Measurements from ENCODE around the gene CDC42. TPM values are rescaled to one million over a fixed set of nuclear protein-coding genes. Genes with fewer than 3 reads are reported as not detected.

The CDC42 gene
- total and polyA plus RNA-seq, 9 of the 15 experiments (the other 6 are each of a cell fraction or from before 2014, with no cell fraction given) = 186 to 398 (median 325) TPM

DNA sequence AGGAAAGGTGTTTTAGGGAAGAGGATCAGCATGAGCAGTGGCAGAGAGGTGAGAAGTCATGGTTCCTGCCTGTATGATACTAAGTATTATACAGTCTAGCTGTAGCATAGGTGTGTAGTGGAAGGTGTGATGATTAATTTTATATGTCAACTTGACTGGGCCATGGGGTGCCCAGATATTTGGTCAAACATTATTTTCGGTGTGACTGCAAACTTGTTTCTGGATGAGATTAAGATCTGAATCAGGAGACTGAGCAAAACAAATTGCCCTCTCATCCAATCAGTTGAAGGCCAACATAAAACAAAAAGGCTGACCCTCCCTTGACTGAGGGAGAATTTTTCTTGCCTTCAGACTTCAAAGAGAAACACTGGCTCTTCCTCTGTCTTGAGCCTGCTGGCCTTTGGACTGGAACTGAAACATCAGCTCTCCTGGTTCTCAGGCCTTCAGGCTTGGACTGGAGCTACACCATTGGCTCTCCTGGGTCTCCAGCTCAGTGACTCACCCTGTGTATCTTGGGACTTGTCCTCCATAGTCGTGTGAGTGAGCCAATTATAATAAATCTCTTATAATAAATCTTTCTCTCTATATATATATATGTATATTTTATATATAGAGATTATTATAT is 6.8 kb upstream of the CDC42 start (continued):
- TF ChIP-seq RBM25 (IDR thresholded peaks at IDR 0.05; ENCODE audit: low read depth, low read length, severe bottlenecking) (peak; percentile 44), NBN (IDR thresholded peaks at IDR 0.05; ENCODE audit: low read depth) (no peak), CC2D1A (IDR thresholded peaks at IDR 0.05) (no peak), TRIM24 (IDR thresholded peaks at IDR 0.05) (no peak), RNF2 (IDR thresholded peaks at IDR 0.05) (no peak), FUS (optimal IDR thresholded peaks at IDR 0.05; ENCODE audit: low read depth, low read length) (no peak), NONO (IDR thresholded peaks at IDR 0.05; ENCODE audit: low read depth in 2 of 2, low read length in 1 of 2) (no peak), POLR2B (IDR thresholded peaks at IDR 0.05; ENCODE audit: low read depth, partially characterized antibody) (no peak), MTA2 (IDR thresholded peaks at IDR 0.05; ENCODE audit: low read depth) (no peak)
- TF ChIP-seq, protein P1, sequence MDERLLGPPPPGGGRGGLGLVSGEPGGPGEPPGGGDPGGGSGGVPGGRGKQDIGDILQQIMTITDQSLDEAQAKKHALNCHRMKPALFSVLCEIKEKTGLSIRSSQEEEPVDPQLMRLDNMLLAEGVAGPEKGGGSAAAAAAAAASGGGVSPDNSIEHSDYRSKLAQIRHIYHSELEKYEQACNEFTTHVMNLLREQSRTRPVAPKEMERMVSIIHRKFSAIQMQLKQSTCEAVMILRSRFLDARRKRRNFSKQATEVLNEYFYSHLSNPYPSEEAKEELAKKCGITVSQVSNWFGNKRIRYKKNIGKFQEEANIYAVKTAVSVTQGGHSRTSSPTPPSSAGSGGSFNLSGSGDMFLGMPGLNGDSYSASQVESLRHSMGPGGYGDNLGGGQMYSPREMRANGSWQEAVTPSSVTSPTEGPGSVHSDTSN (CRISPR knock-in tag; IDR thresholded peaks at IDR 0.05; ENCODE audit: low read depth) = no peak
- TF ChIP-seq, protein P1 (tag; conservative IDR thresholded peaks at IDR 0.05; ENCODE audit: low read depth) = 0 out of 2 replicates have a peak, but pooled peaks have one; percentile 21
- TF ChIP-seq, protein P2, sequence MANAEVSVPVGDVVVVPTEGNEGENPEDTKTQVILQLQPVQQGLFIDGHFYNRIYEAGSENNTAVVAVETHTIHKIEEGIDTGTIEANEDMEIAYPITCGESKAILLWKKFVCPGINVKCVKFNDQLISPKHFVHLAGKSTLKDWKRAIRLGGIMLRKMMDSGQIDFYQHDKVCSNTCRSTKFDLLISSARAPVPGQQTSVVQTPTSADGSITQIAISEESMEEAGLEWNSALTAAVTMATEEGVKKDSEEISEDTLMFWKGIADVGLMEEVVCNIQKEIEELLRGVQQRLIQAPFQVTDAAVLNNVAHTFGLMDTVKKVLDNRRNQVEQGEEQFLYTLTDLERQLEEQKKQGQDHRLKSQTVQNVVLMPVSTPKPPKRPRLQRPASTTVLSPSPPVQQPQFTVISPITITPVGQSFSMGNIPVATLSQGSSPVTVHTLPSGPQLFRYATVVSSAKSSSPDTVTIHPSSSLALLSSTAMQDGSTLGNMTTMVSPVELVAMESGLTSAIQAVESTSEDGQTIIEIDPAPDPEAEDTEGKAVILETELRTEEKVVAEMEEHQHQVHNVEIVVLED (CRISPR knock-in tag; IDR thresholded peaks at IDR 0.05) = no peak
- TF ChIP-seq, protein P3, sequence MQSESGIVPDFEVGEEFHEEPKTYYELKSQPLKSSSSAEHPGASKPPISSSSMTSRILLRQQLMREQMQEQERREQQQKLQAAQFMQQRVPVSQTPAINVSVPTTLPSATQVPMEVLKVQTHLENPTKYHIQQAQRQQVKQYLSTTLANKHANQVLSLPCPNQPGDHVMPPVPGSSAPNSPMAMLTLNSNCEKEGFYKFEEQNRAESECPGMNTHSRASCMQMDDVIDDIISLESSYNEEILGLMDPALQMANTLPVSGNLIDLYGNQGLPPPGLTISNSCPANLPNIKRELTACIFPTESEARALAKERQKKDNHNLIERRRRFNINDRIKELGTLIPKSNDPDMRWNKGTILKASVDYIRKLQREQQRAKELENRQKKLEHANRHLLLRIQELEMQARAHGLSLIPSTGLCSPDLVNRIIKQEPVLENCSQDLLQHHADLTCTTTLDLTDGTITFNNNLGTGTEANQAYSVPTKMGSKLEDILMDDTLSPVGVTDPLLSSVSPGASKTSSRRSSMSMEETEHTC (IDR thresholded peaks at IDR 0.05) = no peak
